HG02938 (cell line): ENCODE results near the gene EGFR.

ENCODE experiments used
- ATAC-seq: cut with Tn5 transposase; IDR thresholded peaks from one replicate; pipeline ENCODE4 v1.9.1; 2021; ENCODE audit warnings: mild to moderate bottlenecking, moderate library complexity; ENCODE audit not compliant: unreplicated experiment

The EGFR gene

DNA sequence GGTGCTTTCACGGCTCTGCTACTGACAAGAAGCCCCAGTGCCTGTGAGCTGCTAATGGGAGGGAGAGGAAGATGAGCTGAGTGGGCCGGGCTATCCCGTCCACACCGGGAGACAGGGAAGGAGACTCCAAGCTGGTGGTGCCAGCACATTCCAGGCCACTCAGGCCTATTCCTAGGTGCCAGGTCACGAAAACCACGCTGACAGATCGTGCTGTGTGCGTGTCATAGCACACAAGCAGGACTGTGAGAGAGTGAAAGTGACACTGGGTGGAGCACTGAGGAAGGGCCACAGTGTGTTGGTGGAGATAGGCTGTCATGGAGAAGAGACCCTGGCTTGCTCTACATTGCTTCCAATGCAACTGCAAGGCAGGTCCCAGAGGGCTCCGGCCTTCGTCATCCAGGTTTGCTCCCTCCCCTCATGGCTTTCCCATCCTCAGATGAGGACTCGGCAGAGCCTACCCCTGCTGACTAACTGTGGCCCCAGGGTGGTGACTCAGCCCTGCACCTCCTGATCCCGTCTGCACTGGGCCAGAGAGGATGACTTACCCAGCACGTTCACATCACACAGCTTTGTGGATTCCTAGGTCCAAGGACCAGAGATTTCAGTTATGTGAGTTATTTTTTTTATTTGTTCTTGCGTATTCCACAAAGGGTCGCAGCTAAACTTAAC, 167.3 kb downstream of the EGFR start:
- no peak for ATAC-seq

GRCh38 chr7:55187701-55188491, 169.1 kb downstream of the EGFR start:
- no peak for ATAC-seq

GRCh38 chr7:55188590-55189138, 169.8 kb downstream of the EGFR start:
- ATAC-seq, result no peak

DNA sequence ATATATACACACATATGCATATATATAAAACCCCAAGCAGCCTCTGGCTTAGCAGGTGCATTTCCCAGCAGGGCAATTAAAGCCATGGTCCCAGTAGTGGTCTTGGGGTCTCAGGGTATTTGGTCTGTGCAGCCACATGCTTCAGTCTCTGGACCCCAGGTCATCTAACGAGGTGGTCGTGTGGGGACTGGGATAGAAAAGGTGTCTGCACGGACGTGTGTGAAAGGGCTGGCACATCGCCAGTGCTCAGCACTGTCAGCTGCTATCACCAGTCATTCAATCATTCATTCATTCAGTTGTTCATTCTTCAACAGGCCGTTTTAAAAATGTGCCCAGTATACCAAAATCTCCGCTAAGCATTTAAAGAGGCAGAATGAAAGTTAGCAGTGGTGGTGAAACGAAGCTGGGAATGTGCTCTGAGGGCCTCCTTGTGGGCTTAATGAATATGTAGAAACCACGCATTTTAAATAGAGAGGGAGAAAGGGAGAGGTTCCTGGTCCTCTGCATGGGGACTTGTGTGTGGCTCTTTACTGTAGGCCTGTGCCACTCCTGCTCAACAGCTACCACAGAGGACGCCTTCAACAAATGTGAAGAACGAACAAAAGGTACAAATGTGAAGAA, 170.4 kb downstream of the EGFR start:
- no peak for ATAC-seq

DNA sequence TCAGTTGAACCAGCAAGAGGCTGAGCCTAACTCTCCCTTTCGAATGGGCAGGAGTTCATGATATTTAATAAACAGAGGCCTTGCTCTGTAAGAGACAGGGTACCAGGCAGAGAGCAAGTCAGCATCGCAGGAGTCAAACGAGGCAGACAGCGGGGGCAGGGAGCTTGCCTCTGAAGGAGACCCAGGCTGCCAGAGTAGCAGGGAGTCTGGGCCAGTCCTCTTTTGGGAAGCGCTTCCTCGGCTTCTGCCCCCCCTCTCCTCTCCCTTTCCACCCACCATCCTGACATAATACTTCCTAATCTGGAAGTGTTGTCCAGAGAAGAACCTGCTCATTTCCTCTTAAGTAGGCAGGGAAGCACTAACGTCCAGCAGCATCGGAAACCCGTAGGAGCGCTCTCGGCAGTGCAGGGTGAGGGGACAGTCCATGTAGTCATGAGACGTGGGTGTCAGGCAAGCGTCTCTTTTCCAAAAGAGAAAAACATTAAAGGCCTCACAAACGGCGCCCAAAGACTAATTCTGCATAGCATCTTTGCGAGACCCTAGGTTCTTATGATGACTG, 171.1 kb downstream of the EGFR start:
- no peak for ATAC-seq

- no peak for ATAC-seq
Measured at GRCh38 chr7:55190511-55191160, 171.8 kb downstream of the EGFR start.

- ATAC-seq, result no peak
Measured at GRCh38 chr7:55191161-55191925, 172.5 kb downstream of the EGFR start.

DNA sequence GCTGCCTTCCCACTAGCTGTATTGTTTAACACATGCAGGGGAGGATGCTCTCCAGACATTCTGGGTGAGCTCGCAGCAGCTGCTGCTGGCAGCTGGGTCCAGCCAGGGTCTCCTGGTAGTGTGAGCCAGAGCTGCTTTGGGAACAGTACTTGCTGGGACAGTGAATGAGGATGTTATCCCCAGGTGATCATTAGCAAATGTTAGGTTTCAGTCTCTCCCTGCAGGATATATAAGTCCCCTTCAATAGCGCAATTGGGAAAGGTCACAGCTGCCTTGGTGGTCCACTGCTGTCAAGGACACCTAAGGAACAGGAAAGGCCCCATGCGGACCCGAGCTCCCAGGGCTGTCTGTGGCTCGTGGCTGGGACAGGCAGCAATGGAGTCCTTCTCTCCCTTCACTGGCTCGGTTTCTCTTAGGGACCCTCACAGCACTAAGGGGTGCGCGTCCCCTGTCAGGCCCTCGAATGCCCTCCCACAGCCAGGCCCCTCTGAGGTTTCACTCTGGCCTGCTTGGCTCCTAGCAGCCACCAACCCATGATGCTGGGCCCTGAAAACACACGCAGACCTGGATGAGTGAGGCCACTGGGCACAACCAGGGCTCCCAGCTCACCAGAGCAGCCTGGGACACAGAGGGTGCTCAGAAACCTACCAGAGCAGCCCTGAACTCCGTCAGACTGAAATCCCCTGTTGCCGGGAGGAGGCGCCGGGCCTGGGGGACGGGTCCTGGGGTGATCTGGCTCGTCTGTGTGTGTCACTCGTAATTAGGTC, 173.3 kb downstream of the EGFR start:
- no peak for ATAC-seq

- ATAC-seq, result no peak
Measured at GRCh38 chr7:55192723-55193122, 173.9 kb downstream of the EGFR start.

DNA sequence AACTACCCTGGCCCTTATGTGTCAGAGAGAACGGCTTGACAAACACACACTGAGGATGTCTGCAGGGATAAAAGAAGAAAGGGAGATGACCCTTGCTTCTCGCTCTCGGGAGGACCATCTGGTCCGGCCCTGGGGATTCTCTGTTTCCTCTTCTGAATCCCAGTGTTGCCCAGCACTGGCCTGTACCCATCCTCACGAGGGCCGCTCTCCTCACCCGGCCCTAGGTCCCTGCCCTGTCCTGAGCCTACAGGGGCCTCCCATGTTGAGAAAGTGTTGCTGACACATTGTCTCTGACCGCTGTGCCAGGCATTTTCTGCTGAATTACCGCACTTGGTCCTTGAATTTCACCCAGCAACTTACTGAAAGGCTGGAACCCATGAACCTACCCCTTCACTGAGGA, 174.4 kb downstream of the EGFR start:
- no peak for ATAC-seq

- ATAC-seq, result no peak
Measured at GRCh38 chr7:55194522-55194921, 175.7 kb downstream of the EGFR start.

DNA sequence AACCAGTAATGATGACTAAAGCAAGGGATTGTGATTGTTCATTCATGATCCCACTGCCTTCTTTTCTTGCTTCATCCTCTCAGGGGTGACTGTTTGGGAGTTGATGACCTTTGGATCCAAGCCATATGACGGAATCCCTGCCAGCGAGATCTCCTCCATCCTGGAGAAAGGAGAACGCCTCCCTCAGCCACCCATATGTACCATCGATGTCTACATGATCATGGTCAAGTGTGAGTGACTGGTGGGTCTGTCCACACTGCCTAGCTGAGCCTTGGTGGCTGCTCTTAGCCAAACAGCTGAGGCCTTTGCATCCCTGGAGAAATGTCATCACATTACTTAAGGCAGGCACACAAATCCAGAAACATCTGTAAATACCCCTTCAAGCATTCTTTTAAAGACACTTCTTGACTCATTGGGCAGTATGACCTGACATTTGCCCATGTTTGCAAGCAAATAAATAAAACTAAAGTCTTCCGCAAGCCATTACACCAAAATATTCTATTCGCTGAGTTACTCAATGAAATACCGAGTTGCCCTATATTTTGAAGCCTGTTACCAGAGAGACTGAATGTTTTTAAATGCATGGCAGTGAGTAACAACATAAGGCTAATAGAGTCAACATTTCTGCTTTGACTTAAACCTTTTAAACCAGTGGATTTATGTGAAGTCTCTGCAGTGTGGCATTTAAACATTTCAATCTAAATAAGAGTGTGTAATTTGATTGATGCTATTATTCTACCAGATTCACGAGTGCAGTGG, 180.0 kb downstream of the EGFR start:
- no peak for ATAC-seq

GRCh38 chr7:55199418-55199817, 180.6 kb downstream of the EGFR start:
- no peak for ATAC-seq

GRCh38 chr7:55200441-55200840, 181.6 kb downstream of the EGFR start:
- ATAC-seq, result no peak

- no peak for ATAC-seq
Measured at GRCh38 chr7:55202150-55202913, 183.5 kb downstream of the EGFR start.

DNA sequence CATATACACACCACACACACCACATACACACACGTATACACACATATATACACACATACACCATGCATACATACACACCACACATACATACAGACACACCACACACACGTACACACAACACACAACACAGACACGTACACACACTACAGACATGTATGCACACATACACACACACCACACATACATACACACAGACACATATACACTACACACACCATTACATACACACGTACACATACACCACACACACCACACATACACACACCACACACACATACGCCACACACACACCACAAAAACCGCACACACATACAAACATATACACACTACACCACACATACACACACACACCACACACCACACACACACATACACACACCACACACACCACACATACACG, 184.5 kb downstream of the EGFR start:
- no peak for ATAC-seq

DNA sequence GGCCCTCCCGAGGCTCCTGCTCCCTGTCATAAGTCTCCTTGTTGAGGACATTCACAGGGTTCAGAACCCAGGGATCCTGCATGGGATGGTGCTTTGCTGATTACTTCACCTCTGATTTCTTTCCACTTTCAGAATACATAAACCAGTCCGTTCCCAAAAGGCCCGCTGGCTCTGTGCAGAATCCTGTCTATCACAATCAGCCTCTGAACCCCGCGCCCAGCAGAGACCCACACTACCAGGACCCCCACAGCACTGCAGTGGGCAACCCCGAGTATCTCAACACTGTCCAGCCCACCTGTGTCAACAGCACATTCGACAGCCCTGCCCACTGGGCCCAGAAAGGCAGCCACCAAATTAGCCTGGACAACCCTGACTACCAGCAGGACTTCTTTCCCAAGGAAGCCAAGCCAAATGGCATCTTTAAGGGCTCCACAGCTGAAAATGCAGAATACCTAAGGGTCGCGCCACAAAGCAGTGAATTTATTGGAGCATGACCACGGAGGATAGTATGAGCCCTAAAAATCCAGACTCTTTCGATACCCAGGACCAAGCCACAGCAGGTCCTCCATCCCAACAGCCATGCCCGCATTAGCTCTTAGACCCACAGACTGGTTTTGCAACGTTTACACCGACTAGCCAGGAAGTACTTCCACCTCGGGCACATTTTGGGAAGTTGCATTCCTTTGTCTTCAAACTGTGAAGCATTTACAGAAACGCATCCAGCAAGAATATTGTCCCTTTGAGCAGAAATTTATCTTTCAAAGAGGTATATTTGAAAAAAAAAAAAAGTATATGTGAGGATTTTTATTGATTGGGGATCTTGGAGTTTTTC, 186.5 kb downstream of the EGFR start:
- ATAC-seq, result no peak
